Measurements from ENCODE around the gene IFNA2.

GRCh38 chr9:21334701-21335632, 50.2 kb downstream of the IFNA2 start, which contains the start of gene KLHL9:
- peak; percentile 69 for TF ChIP-seq POLR2A (IDR thresholded peaks at IDR 0.05)
- no peak for TF ChIP-seq EP300 (IDR thresholded peaks at IDR 0.05; ENCODE audit: low read depth)

Data from transverse colon (tissue), 1 donor.